GM23338 (cell line): ENCODE results near the gene CSF2. TPM values are rescaled to one million over a fixed set of nuclear protein-coding genes. Genes with fewer than 3 reads are reported as not detected.

Experiments used
- ATAC-seq: fragments of 200-7000 bp; cut with Tn5 transposase; 3 replicates; pipeline ENCODE4 v1.9.1; 2020
- DNase-seq: peaks from one replicate; pipeline ENCODE4 v3.0.0-alpha.2; 2015; ENCODE audit warnings: low spot score
- H2AFZ ChIP-seq: fragments of 200-600 bp; sonication (generic); 2 replicates; pipeline ENCODE4 v1.8.0; 2016; ENCODE audit warnings: antibody characterized with exemption, mild to moderate bottlenecking, moderate library complexity
- H3F3A ChIP-seq: fragments of 200-600 bp; sonication (generic); replicated peaks from 2 replicates; pipeline ENCODE4 v1.8.0; 2017; ENCODE audit warnings: antibody characterized with exemption, mixed run types, low read depth
- H3K27ac ChIP-seq: fragments of 200-600 bp; sonication (generic); 2 replicates; pipeline ENCODE4 v1.6.1; 2016; ENCODE audit warnings: low read depth
- H3K27me3 ChIP-seq: fragments of 200-600 bp; sonication (generic); 2 replicates; pipeline ENCODE4 v1.8.0; 2016; ENCODE audit warnings: mild to moderate bottlenecking, mixed run types, moderate library complexity; ENCODE audit not compliant: insufficient read depth
- H3K36me3 ChIP-seq: fragments of 200-600 bp; sonication (generic); 2 replicates; pipeline ENCODE4 v1.8.0; 2016; ENCODE audit warnings: mild to moderate bottlenecking; ENCODE audit not compliant: insufficient read depth
- H3K4me1 ChIP-seq: fragments of 200-600 bp; sonication (generic); 2 replicates; pipeline ENCODE4 v1.8.0; 2016; ENCODE audit warnings: mild to moderate bottlenecking, moderate library complexity; ENCODE audit not compliant: insufficient read depth
- H3K4me2 ChIP-seq: fragments of 200-600 bp; sonication (generic); 2 replicates; pipeline ENCODE4 v1.7.1; 2017; ENCODE audit warnings: mixed run types
- H3K4me3 ChIP-seq: fragments of 200-600 bp; sonication (generic); 2 replicates; pipeline ENCODE4 v1.6.1; 2016; ENCODE audit warnings: mixed run types
- H3K79me2 ChIP-seq: fragments of 200-600 bp; sonication (generic); replicated peaks from 2 replicates; pipeline ENCODE4 v1.8.0; 2017; ENCODE audit warnings: mild to moderate bottlenecking; ENCODE audit not compliant: insufficient read depth
- H3K9me2 ChIP-seq: fragments of 200-600 bp; sonication (generic); 2 replicates; pipeline ENCODE4 v1.8.0; 2017; ENCODE audit not compliant: insufficient read depth
- H4K20me1 ChIP-seq: fragments of 200-600 bp; sonication (generic); replicated peaks from 2 replicates; pipeline ENCODE4 v1.8.0; 2017; ENCODE audit warnings: mild to moderate bottlenecking; ENCODE audit not compliant: insufficient read depth
- H3K27ac Mint-ChIP-seq: 2 replicates; pipeline ENCODE4 v1.8.0; 2020; ENCODE audit warnings: inconsistent platforms, mild to moderate bottlenecking, moderate library complexity, mixed read lengths
- H3K27me3 Mint-ChIP-seq: 3 replicates; pipeline ENCODE4 v1.8.0; 2022; ENCODE audit warnings: low read depth, mild to moderate bottlenecking, moderate library complexity, mixed read lengths, inconsistent platforms; ENCODE audit not compliant: insufficient read depth, poor library complexity
- H3K36me3 Mint-ChIP-seq: 3 replicates; pipeline ENCODE4 v1.8.0; 2021; ENCODE audit warnings: low read depth, mild to moderate bottlenecking, inconsistent platforms, moderate library complexity, mixed read lengths
- H3K4me1 Mint-ChIP-seq: 3 replicates; pipeline ENCODE4 v1.8.0; 2020; ENCODE audit warnings: mild to moderate bottlenecking, inconsistent platforms, mixed read lengths
- H3K4me3 Mint-ChIP-seq: 3 replicates; pipeline ENCODE4 v1.8.0; 2021; ENCODE audit warnings: moderate library complexity, mild to moderate bottlenecking, inconsistent platforms, mixed read lengths
- H3K9me3 Mint-ChIP-seq: 3 replicates; pipeline ENCODE4 v1.8.0; 2020; ENCODE audit warnings: moderate library complexity, mild to moderate bottlenecking, inconsistent platforms, mixed read lengths
- CTCF ChIP-seq, 2 experiments: fragments of 200-600 bp in 1 of 2; sonication (generic) in 1 of 2; conservative IDR thresholded peaks; 2 replicates each; pipeline versions ENCODE4 v1.5.1 to v1.6.1; 2016 to 2017; ENCODE audit warnings: antibody characterized with exemption in 2 of 2, low read depth in 2 of 2, mild to moderate bottlenecking in 2 of 2, moderate library complexity in 1 of 2
- JUNB ChIP-seq: IDR thresholded peaks from one replicate; pipeline ENCODE4 v1.6.1; 2016; ENCODE audit warnings: antibody characterized with exemption; ENCODE audit not compliant: unreplicated experiment
- NANOG ChIP-seq: IDR thresholded peaks from 2 replicates; pipeline ENCODE4 v1.6.1; 2016; ENCODE audit warnings: antibody characterized with exemption, borderline replicate concordance
- STAT1 ChIP-seq: IDR thresholded peaks from one replicate; pipeline ENCODE4 v1.6.1; 2016; ENCODE audit warnings: antibody characterized with exemption; ENCODE audit not compliant: unreplicated experiment
- ZNF462 ChIP-seq: fragments of 250-450 bp; sonication (Bioruptor Pico); IDR thresholded peaks from 2 replicates; pipeline ENCODE4 v1.5.0; 2020; ENCODE audit warnings: mild to moderate bottlenecking, moderate library complexity
- polyA plus RNA-seq: library from polyadenylated mRNA; unstranded; fragments of >200 nt; fragmentation: Nextera tagmentation; extraction: Ambion mirVana; gene quantifications from 2 replicates; pipeline ENCODE4 v1.2.1, GENCODE V29; 2016
- total RNA-seq: library from RNA; depleted of rRNA; stranded (reverse); fragments of >200 nt; shearing (Covaris generic); gene quantifications from 2 replicates; pipeline ENCODE4 v1.2.3, GENCODE V29; 2014

CSF2 gene
- total and polyA plus RNA-seq, 2 experiments from 2014 or later: not detected

GRCh38 chr5:132080595-132080994 is 7.0 kb downstream of the CSF2 start:
- Histone ChIP-seq H3K36me3 (no peaks in the 10 kb centered on the region), H4K20me1 (no peaks in the 10 kb centered on the region), H3K27ac (no peak overlapping the region), H3F3A (no peaks in the 10 kb centered on the region), H3K79me2 (no peaks in the 10 kb centered on the region), H3K4me1 (no peaks in the 10 kb centered on the region), H3K4me2 (no peak overlapping the region), H3K9me2 (no peaks in the 10 kb centered on the region), H3K4me3 (no peak overlapping the region), H3K27me3 (no peaks in the 10 kb centered on the region), H2AFZ (no peak overlapping the region)
- no peak for DNase-seq
- Mint-ChIP-seq H3K27ac (no peak overlapping the region), H3K36me3 (no peaks in the 10 kb centered on the region), H3K9me3 (peaks cover 2% of the 10 kb centered on the region; the same call in 1 of the 3 replicates), H3K4me1 (no peaks in the 10 kb centered on the region), H3K4me3 (no peak overlapping the region), H3K27me3 (peaks cover 9% of the 10 kb centered on the region)
- TF ChIP-seq NANOG (no peak), ZNF462 (CRISPR knock-in tag) (no peak), JUNB (no peak), STAT1 (no peak)
- ATAC-seq: no peak

- peaks cover 9% of the 10 kb centered on the region for H3K27me3 Mint-ChIP-seq
- TF ChIP-seq CTCF (conservative IDR thresholded peaks at IDR 0.05; ENCODE audit: low read depth in 2 of 2): no peak
- no peak for TF ChIP-seq JUNB
Observed at GRCh38 chr5:132081458-132081857, 7.9 kb downstream of the CSF2 start.

More at GRCh38 chr5:132081458-132081857, 7.9 kb downstream of the CSF2 start:
- no peak for ATAC-seq
- no peak overlapping the region for H3K27ac ChIP-seq
- Mint-ChIP-seq H3K4me1 (no peaks in the 10 kb centered on the region), H3K27ac (no peak overlapping the region), H3K4me3 (no peak overlapping the region), H3K36me3 (no peaks in the 10 kb centered on the region), H3K9me3 (peaks cover 2% of the 10 kb centered on the region; the same call in 1 of the 3 replicates)
- H3K79me2 ChIP-seq: no peaks in the 10 kb centered on the region
- H3K4me3 ChIP-seq: no peak overlapping the region
- no peaks in the 10 kb centered on the region for H3F3A ChIP-seq
- H3K27me3 ChIP-seq: no peaks in the 10 kb centered on the region
- no peaks in the 10 kb centered on the region for H4K20me1 ChIP-seq
- no peak for DNase-seq
- no peaks in the 10 kb centered on the region for H3K4me1 ChIP-seq
- no peaks in the 10 kb centered on the region for H3K36me3 ChIP-seq
- H2AFZ ChIP-seq: no peak overlapping the region
- no peak overlapping the region for H3K4me2 ChIP-seq
- no peaks in the 10 kb centered on the region for H3K9me2 ChIP-seq
